IMR-90 (cell line): ENCODE results near the gene ARMS2. TPM values are rescaled to one million over a fixed set of nuclear protein-coding genes. Genes with fewer than 3 reads are reported as not detected.

Experiments
- ATAC-seq: fragments of 200-7000 bp; cut with Tn5 transposase; 2 replicates; pipeline ENCODE4 v1.9.1; 2020; ENCODE audit warnings: low read depth, mild to moderate bottlenecking, moderate library complexity
- BruUV-seq: library from RNA; stranded (reverse); fragments of 400-500 nt; replicated peaks from 2 replicates; lab custom pipeline; 2021; lab: Mats Ljungman, UMichigan
- CTCF ChIA-PET: fragments of 300-600 bp; formaldehyde crosslinking; extraction: SDS; loops from one replicate; lab custom pipeline; 2021; ENCODE audit warnings: antibody characterized with exemption; lab: Yijun Ruan, JAX
- POLR2A ChIA-PET: fragments of 300-600 bp; sonication (Branson Sonifier 250); formaldehyde crosslinking; loops from one replicate; lab custom pipeline; 2022; ENCODE audit warnings: antibody characterized with exemption; ENCODE audit not compliant: unreplicated experiment; lab: Charles Lee
- DNase-seq: peaks from one replicate; pipeline ENCODE4 v3.0.0; 2013
- H2AFZ ChIP-seq: replicated peaks from 2 replicates; pipeline ENCODE3; 2013; ENCODE audit warnings: low read length, mild to moderate bottlenecking; ENCODE audit not compliant: poor library complexity
- H2AK5ac ChIP-seq: 2 replicates; pipeline ENCODE4 v1.6.1; 2013; ENCODE audit warnings: low read depth, low read length, inconsistent platforms
- H2AK9ac ChIP-seq: replicated peaks from 2 replicates; pipeline ENCODE3; 2013; ENCODE audit warnings: mild to moderate bottlenecking, low read depth, low read length, moderate library complexity; ENCODE audit not compliant: poor library complexity
- H2BK120ac ChIP-seq: 2 replicates; pipeline ENCODE4 v1.6.1; 2013; ENCODE audit warnings: low read depth, low read length, inconsistent platforms
- H2BK15ac ChIP-seq: 3 replicates; pipeline ENCODE4 v1.6.1; 2013; ENCODE audit warnings: low read depth, low read length, inconsistent platforms
- H2BK20ac ChIP-seq: 2 replicates; pipeline ENCODE4 v1.6.1; 2013; ENCODE audit warnings: low read depth, mild to moderate bottlenecking, inconsistent platforms, low read length, moderate library complexity
- H2BK5ac ChIP-seq: 2 replicates; pipeline ENCODE4 v1.6.1; 2013; ENCODE audit warnings: mild to moderate bottlenecking, low read depth, low read length, inconsistent platforms; ENCODE audit not compliant: poor library complexity, severe bottlenecking
- H3K14ac ChIP-seq: replicated peaks from 2 replicates; pipeline ENCODE4 v1.6.1; 2013; ENCODE audit warnings: low read depth, low read length, inconsistent platforms
- H3K18ac ChIP-seq: 2 replicates; pipeline ENCODE4 v1.6.1; 2013; ENCODE audit warnings: low read depth, low read length, control low read depth
- H3K23ac ChIP-seq: 2 replicates; pipeline ENCODE4 v1.6.1; 2013; ENCODE audit warnings: low read depth, low read length, inconsistent platforms
- H3K27ac ChIP-seq: 2 replicates; pipeline ENCODE4 v1.5.1; 2013; ENCODE audit warnings: mild to moderate bottlenecking, control low read depth, low read length; ENCODE audit not compliant: insufficient read depth
- H3K27me3 ChIP-seq: 2 replicates; pipeline ENCODE4 v1.6.1; 2013; ENCODE audit warnings: low read length; ENCODE audit not compliant: control insufficient read depth, insufficient read depth
- H3K36me3 ChIP-seq: 2 replicates; pipeline ENCODE4 v1.6.1; 2013; ENCODE audit warnings: low read length, mixed read lengths; ENCODE audit not compliant: control insufficient read depth, insufficient read depth
- H3K4ac ChIP-seq: 2 replicates; pipeline ENCODE4 v1.6.1; 2013; ENCODE audit warnings: low read depth, low read length, inconsistent platforms
- H3K4me1 ChIP-seq: 2 replicates; pipeline ENCODE4 v1.6.1; 2013; ENCODE audit warnings: low read length, mixed read lengths; ENCODE audit not compliant: control insufficient read depth, insufficient read depth
- H3K4me2 ChIP-seq: 2 replicates; pipeline ENCODE4 v1.6.1; 2013; ENCODE audit warnings: low read depth, mild to moderate bottlenecking, control low read depth, low read length, moderate library complexity
- H3K4me3 ChIP-seq: 2 replicates; pipeline ENCODE4 v1.5.1; 2013; ENCODE audit warnings: low read depth, mild to moderate bottlenecking, control low read depth, low read length, moderate library complexity; ENCODE audit not compliant: insufficient read depth
- H3K56ac ChIP-seq: 2 replicates; pipeline ENCODE4 v1.6.1; 2013; ENCODE audit warnings: low read length, inconsistent platforms; ENCODE audit not compliant: insufficient read depth; ENCODE audit errors: extremely low read depth
- H3K79me1 ChIP-seq, 2 experiments: 2 replicates each; pipeline ENCODE4 v1.6.1; 2013; ENCODE audit warnings: low read length in 2 of 2, inconsistent platforms in 1 of 2, low read depth in 1 of 2
- H3K9ac ChIP-seq: 2 replicates; pipeline ENCODE4 v1.6.1; 2013; ENCODE audit warnings: low read depth, low read length, control low read depth
- H3K9me1 ChIP-seq: 2 replicates; pipeline ENCODE4 v1.6.1; 2013; ENCODE audit warnings: low read length, inconsistent platforms; ENCODE audit not compliant: insufficient read depth
- H3K9me3 ChIP-seq: 2 replicates; pipeline ENCODE4 v1.6.1; 2013; ENCODE audit warnings: low read length; ENCODE audit not compliant: control insufficient read depth, insufficient read depth
- H4K20me1 ChIP-seq: 2 replicates; pipeline ENCODE4 v1.6.1; 2013; ENCODE audit warnings: low read length, inconsistent platforms; ENCODE audit not compliant: insufficient read depth
- H4K5ac ChIP-seq: 2 replicates; pipeline ENCODE4 v1.6.1; 2013; ENCODE audit warnings: mild to moderate bottlenecking, low read depth, low read length, control low read depth
- H4K8ac ChIP-seq, 2 experiments: 2 replicates each; pipeline ENCODE4 v1.6.1; 2013; ENCODE audit warnings: low read depth in 2 of 2, low read length in 2 of 2, control low read depth in 1 of 2, inconsistent platforms in 1 of 2
- H4K91ac ChIP-seq: 2 replicates; pipeline ENCODE4 v1.6.1; 2013; ENCODE audit warnings: low read depth, low read length, inconsistent platforms; ENCODE audit not compliant: insufficient read depth
- BHLHE40 ChIP-seq: fragments of 150-350 bp; IDR thresholded peaks from 2 replicates; pipeline ENCODE4 v1.6.1; 2016; ENCODE audit warnings: mild to moderate bottlenecking, low read depth, low read length
- CHD1 ChIP-seq: IDR thresholded peaks from 2 replicates; pipeline ENCODE4 v1.6.1; 2012; ENCODE audit warnings: low read depth, low read length, improper control_type of control experiment
- FOS ChIP-seq: fragments of 150-350 bp; IDR thresholded peaks from 2 replicates; pipeline ENCODE4 v1.6.1; 2016; ENCODE audit warnings: low read depth, low read length
- MAFK ChIP-seq: IDR thresholded peaks from 2 replicates; pipeline ENCODE4 v1.6.1; 2012; ENCODE audit warnings: low read depth, low read length, improper control_type of control experiment
- MAZ ChIP-seq: IDR thresholded peaks from 2 replicates; pipeline ENCODE4 v1.6.1; 2012; ENCODE audit warnings: low read depth, mild to moderate bottlenecking, low read length, improper control_type of control experiment, moderate library complexity, borderline replicate concordance
- POLR2A ChIP-seq: IDR thresholded peaks from 2 replicates; pipeline ENCODE4 v1.6.1; 2012; ENCODE audit warnings: mild to moderate bottlenecking, low read depth, low read length
- RAD21 ChIP-seq: IDR thresholded peaks from 2 replicates; pipeline ENCODE4 v1.6.1; 2012; ENCODE audit warnings: low read length, improper control_type of control experiment
- RFX5 ChIP-seq: IDR thresholded peaks from 2 replicates; pipeline ENCODE4 v1.8.0; 2012; ENCODE audit warnings: low read depth, mild to moderate bottlenecking, low read length, moderate library complexity
- SMC3 ChIP-seq: fragments of 150-350 bp; IDR thresholded peaks from 2 replicates; pipeline ENCODE4 v1.6.1; 2016; ENCODE audit warnings: low read depth, mild to moderate bottlenecking, antibody characterized with exemption, low read length, moderate library complexity
- WGBS, 2 experiments: methylation state at CpG; one replicate each; pipeline versions ENCODE4 v1.1.5 to v1.1.7; 2013; ENCODE audit warnings: missing lambda C conversion rate in 2 of 2; ENCODE audit not compliant: insufficient read length in 1 of 2; ENCODE audit errors: extremely low coverage in 2 of 2; 5-methylcytosine and 5-hydroxymethylcytosine counted together
- dilution Hi-C: fragments of 300-500 bp; cut with HindIII; formaldehyde crosslinking; loops from one replicate; pipeline ENCODE4 v1.14.3; 2018; ENCODE audit warnings: low sequenced_read_pairs; ENCODE audit not compliant: unreplicated experiment
- in situ Hi-C: fragments of 300-500 bp; cut with MboI; formaldehyde crosslinking; loops from 3 replicates; pipeline ENCODE4 v1.14.3; 2019; ENCODE audit warnings: low sequenced_read_pairs, inconsistent platforms, mixed read lengths
- intact Hi-C: fragments of 100-400 bp; cut with micrococcal nuclease; formaldehyde crosslinking; loops from 2 replicates; pipeline ENCODE4 v1.10.0; 2022
- polyA plus RNA-seq, 3 experiments: library from polyadenylated mRNA; depleted of rRNA; stranded (reverse); fragments of >200 nt; gene quantifications; 2 replicates each; pipeline ENCODE4 v1.2.3, GENCODE V29; 2012; ENCODE audit warnings: low replicate concordance in 1 of 3
- total RNA-seq: library from RNA; depleted of rRNA; stranded (reverse); fragments of >200 nt; gene quantifications from 2 replicates; pipeline ENCODE4 v1.2.3, GENCODE V29; 2012
- TF ChIP-seq, protein P1 (sequence below): fragments of 150-350 bp; IDR thresholded peaks from 2 replicates; pipeline ENCODE4 v1.6.1; 2017; ENCODE audit warnings: mild to moderate bottlenecking, antibody characterized with exemption, low read length, low read depth

The ARMS2 gene
- total and polyA plus RNA-seq, 2 of the 4 experiments (the other 2 are of a cell fraction), result not detected

DNA sequence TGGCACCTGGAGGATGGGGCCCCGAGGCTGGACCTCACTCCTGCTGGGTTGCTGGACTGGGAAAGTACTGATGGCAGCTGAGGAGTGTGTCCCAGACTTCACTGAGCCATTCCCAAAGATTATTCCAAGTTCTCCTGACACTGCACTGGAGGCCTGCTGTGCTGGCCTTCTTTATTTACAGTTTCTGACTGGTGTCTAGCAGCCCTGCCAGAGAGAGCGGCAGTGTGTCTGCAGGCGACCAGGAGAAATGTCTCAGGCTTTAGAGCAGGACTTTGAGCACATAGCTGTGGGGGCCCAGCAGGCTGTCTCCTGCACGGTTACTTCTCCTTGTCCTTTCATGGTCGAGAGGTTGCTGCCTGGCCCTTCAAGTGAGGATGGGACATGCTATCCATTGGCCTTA lies 23.0 kb downstream of the ARMS2 start:
- Histone ChIP-seq H3K4ac (no peak overlapping the region), H4K91ac (no peak overlapping the region), H3K4me2 (no peak overlapping the region), H3K18ac (no peak overlapping the region), H2BK15ac (no peak overlapping the region), H3K36me3 (no peaks in the 10 kb centered on the region), H4K8ac (no peak overlapping the region), H2BK20ac (no peak overlapping the region), H3K4me1 (peaks cover 16% of the 10 kb centered on the region), H3K9me1 (peaks cover 3% of the 10 kb centered on the region; the same call in 1 of the 2 replicates), H2AK5ac (no peak overlapping the region), H3K14ac (no peak overlapping the region), H4K20me1 (no peaks in the 10 kb centered on the region; the same call in 1 of the 2 replicates), H3K23ac (no peak overlapping the region), H3K4me3 (no peak overlapping the region), H3K56ac (no peak overlapping the region), H4K5ac (no peak overlapping the region), H2AFZ (no peak overlapping the region), H2BK120ac (no peak overlapping the region), H3K27me3 (no peaks in the 10 kb centered on the region), H2BK5ac (no peak overlapping the region), H3K27ac (no peak overlapping the region), H3K9me3 (no peaks in the 10 kb centered on the region), H3K79me1 (peaks cover 4 to 11% of the 10 kb centered on the region in 2 experiments; a peak in 2 of 4 replicates), H2AK9ac (peak overlapping the region; percentile 53), H3K9ac (no peak overlapping the region; the same call in 1 of the 2 replicates)
- in situ Hi-C loops (no loop called here), intact Hi-C loops (no loop called here), dilution Hi-C loops (no loop called here)
- WGBS, 2 experiments, result 76% methylated on average over 4 of the region's 5 CpGs; no CpG with 5 or more reads in 1 of the 2 experiments
- ChIA-PET POLR2A (no interaction called here), CTCF (no interaction called here)
- no peak for TF ChIP-seq MAFK
- no peak for TF ChIP-seq CHD1
- TF ChIP-seq FOS, result no peak
- no peak for TF ChIP-seq RAD21
- TF ChIP-seq BHLHE40, result no peak
- no peak for TF ChIP-seq RFX5
- no peak for TF ChIP-seq MAZ
- TF ChIP-seq, protein P1, sequence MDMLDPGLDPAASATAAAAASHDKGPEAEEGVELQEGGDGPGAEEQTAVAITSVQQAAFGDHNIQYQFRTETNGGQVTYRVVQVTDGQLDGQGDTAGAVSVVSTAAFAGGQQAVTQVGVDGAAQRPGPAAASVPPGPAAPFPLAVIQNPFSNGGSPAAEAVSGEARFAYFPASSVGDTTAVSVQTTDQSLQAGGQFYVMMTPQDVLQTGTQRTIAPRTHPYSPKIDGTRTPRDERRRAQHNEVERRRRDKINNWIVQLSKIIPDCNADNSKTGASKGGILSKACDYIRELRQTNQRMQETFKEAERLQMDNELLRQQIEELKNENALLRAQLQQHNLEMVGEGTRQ, result no peak
- no peak for TF ChIP-seq SMC3
- no peak for TF ChIP-seq POLR2A
- BruUV-seq, result no TSS peak
- DNase-seq (no peak), ATAC-seq (no peak)
